AG09319 (cell line): ENCODE measurements around the gene EMC8.

Experiments used
- DNase-seq: peaks from one replicate; pipeline ENCODE4 v3.0.0-alpha.2; 2010; ENCODE audit warnings: low read depth; ENCODE audit errors: extremely low read depth
- CTCF ChIP-seq: IDR thresholded peaks from 2 replicates; pipeline ENCODE4 v1.5.1; 2011; ENCODE audit warnings: low read depth, mild to moderate bottlenecking, inconsistent platforms, low read length, moderate library complexity

The EMC8 gene

DNA sequence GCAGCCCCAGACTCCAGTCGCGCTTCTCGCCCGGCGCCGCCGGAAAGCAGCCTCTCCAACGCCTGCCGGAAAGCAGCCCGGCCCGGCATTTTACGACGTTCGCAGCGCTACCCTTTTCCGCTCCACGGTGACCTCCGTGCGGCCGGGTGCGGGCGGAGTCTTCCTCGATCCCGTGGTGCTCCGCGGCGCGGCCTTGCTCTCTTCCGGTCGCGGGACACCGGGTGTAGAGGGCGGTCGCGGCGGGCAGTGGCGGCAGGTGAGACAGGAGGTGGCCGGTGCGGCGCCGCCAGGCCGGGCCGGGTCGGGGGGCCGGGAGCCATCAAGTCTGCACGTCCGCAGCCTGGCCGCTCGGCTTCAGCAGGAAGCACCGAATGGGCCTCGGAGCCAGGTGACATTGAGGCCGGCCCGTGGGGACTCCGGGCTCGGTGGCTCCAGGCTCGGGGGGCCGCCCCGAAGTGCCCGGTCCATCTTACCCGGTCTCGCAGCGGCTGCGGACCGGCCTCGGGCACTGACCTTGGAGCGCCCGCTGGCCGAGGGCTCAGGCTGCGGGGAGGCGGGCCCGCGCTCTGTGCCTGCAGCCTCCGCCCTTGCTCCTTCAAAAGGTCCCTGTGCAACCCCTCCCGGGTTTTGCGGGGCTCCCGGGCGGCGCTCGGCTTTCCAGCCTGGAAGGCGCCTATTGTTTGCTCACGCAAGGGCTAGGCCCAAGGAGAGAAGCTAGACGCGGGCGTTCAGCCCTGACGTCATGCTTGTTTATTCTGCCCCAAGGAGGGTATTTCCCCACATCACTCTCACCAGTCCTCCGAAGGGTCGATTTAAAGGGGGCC, at the start of gene EMC8, which contains the start of gene COX4I1:
EMC8 (minus strand) TSS at position 48 of the 824 bp plus-strand sequence. CDS start 249 bp downstream, outside the sequence.
COX4I1 (plus strand) TSS at position 199 of the 824 bp plus-strand sequence. CDS start 1,511 bp downstream, outside the sequence.
- peak; percentile 82 for DNase-seq
- no peak for TF ChIP-seq CTCF

DNA sequence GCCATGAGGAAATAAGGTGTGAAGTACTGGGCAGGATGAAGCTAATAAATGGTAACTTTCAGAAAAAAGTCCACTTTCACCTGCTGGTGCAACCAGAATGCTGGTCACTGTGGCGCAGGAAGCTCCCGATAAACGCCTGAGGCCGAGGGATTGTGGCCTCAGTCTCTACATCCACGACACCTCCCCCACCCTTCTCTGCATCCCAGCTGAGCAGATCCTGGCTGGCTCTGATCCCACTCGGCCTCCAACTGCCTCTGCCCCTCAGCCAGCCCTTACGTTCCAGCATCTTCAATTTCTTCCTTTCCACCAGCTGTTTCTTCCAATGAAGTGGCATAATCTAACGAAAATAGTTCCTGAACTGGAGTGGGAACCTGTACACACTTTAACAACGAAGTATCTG, 49.6 kb upstream of the EMC8 start:
- no peak for TF ChIP-seq CTCF
- DNase-seq: no peak

DNA sequence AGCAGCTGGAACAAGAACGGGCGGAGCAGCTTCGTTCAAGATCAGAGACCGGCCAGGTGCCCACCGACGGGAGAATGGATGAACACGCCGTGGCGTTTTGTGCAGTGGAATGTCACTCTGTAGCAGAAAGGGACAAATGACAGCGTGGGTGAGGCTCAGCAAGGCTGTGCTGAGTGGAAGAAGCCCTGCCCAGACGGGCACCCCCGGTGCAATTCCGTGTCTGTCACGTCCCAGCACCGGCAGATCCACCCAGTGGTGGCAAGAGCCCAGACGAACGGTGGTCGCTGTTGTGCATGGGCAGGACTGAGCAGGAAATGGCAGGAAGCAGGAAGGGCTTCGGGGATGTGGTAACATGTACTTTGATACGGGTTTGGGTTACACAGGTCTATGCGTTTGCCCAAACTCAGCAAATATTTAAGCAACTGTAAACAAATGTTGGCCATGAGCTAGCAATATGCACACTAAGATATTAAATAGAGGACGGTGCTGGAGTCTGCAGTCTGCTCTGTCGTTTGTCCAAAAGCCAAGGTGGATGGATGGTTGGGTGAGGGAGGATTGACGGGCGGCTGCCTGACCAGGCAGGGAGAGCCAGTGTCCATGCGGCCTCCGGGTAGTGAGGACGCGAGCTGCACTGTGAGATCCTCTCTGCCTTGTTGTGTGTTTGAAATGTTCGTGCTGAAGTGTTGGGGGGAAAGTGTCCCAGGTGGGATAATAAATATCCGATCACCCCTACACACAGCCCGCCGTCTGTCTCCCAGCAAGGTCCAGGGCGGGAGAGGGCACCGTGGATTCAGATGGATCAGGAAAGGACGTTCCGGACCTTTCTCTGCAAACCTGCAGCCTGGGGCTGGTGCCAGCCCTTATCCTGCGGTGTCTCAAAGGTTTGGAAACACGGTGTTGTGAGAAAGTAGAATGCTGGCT, 48.6 kb upstream of the EMC8 start:
- DNase-seq: no peak
- TF ChIP-seq CTCF: no peak

GRCh38 chr16:85847036-85847435, 47.7 kb upstream of the EMC8 start:
- no peak for TF ChIP-seq CTCF
- DNase-seq: no peak

GRCh38 chr16:85846461-85846860, 47.1 kb upstream of the EMC8 start:
- DNase-seq: no peak
- TF ChIP-seq CTCF: no peak

DNA sequence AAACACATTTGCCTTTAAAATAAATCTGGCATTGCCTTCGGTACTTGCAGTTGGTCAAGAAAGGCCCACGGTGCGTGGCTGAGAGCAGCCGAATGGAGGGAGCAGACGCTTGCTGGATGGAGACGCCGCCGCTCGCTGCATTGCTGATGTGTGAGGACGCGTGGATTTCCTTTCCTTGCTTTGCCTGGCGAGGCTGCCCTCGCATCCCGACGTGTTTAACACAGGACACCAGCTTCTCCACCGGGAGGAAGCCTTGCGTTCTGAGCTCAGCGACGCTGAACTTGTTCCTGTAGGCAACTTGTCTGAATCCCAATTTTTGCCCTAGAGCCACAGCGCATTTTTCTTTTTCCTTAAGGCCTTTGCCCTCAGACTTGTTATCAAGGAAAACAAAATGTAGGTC, 45.9 kb upstream of the EMC8 start:
- no peak for DNase-seq
- TF ChIP-seq CTCF: no peak

- TF ChIP-seq CTCF: no peak
- DNase-seq: no peak
Observed at GRCh38 chr16:85844786-85845185, 45.4 kb upstream of the EMC8 start.
